Subcutaneous adipose tissue (tissue), 4 donors: Measurements from ENCODE around the gene ELF5. TPM values are rescaled to one million over a fixed set of nuclear protein-coding genes. Genes with fewer than 3 reads are reported as not detected.

Experiments
- CTCF ChIP-seq: fragments of 450-650 bp; IDR thresholded peaks from one replicate; pipeline ENCODE4 v1.5.1; 2016; ENCODE audit warnings: low read depth, mild to moderate bottlenecking, control low read depth, antibody characterized with exemption, moderate library complexity
- total RNA-seq, 4 donors: library from RNA; depleted of rRNA; stranded (reverse); fragments of >200 nt; gene quantifications; one replicate each; pipeline ENCODE4 v1.1.0, GENCODE V29; 2016

ELF5 gene
- total RNA-seq, 4 donors from 2014 or later = not detected

- TF ChIP-seq CTCF = no peak
Observed at GRCh38 chr11:34531663-34532062, 18.1 kb upstream of the ELF5 start.

- no peak for TF ChIP-seq CTCF
Observed at GRCh38 chr11:34530545-34531234, 17.1 kb upstream of the ELF5 start.

GRCh38 chr11:34529643-34530042 lies 16.0 kb upstream of the ELF5 start:
- TF ChIP-seq CTCF = no peak

- no peak for TF ChIP-seq CTCF
Observed at GRCh38 chr11:34528072-34528471, 14.5 kb upstream of the ELF5 start.

- no peak for TF ChIP-seq CTCF
Observed at GRCh38 chr11:34525888-34526657, 12.5 kb upstream of the ELF5 start.

GRCh38 chr11:34525098-34525497 lies 11.5 kb upstream of the ELF5 start:
- TF ChIP-seq CTCF = no peak

- TF ChIP-seq CTCF = no peak
Observed at GRCh38 chr11:34524696-34525095, 11.1 kb upstream of the ELF5 start.
